C4-2B (cell line): ENCODE data around the gene AHNAK.

Experiments
- H3K27ac ChIP-seq: fragments of 450-650 bp; 2 replicates; pipeline ENCODE4 v1.5.1; 2017
- ZFX ChIP-seq: fragments of 450-650 bp; IDR thresholded peaks from 2 replicates; pipeline ENCODE4 v1.6.1; 2017
- TF ChIP-seq, protein P1 (sequence below): fragments of 450-650 bp; conservative IDR thresholded peaks from 2 replicates; pipeline ENCODE4 v1.5.1; 2017; ENCODE audit warnings: mild to moderate bottlenecking

Gene AHNAK

DNA sequence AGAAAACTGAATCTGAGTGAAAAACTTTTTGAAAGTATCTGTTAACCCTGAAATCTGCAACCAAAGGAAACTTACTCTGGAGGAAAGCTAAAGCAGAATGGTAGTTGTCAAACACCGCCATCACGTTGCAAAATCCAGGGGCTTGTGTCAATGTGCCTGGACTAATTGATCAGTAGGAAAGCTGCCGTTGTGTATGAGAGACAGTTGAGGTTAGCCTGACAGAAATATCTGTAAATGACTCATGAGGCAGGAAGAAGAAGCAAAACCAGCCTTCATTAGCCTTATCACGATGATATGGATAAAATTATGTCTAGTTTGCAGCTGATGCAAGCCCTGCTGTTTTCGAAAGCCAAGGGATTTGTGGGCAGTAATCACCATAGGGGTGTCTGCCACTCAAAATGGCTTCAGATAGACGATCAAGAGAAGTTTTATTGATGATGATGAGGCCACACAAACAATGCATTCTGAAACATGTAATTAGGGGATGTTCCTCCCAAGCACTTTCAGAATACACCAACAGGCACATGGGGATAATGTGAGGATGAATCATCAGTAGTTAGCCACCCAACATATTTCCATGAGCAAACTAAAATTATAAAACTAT lies 118.9 kb downstream of the AHNAK start:
- TF ChIP-seq, protein P1, sequence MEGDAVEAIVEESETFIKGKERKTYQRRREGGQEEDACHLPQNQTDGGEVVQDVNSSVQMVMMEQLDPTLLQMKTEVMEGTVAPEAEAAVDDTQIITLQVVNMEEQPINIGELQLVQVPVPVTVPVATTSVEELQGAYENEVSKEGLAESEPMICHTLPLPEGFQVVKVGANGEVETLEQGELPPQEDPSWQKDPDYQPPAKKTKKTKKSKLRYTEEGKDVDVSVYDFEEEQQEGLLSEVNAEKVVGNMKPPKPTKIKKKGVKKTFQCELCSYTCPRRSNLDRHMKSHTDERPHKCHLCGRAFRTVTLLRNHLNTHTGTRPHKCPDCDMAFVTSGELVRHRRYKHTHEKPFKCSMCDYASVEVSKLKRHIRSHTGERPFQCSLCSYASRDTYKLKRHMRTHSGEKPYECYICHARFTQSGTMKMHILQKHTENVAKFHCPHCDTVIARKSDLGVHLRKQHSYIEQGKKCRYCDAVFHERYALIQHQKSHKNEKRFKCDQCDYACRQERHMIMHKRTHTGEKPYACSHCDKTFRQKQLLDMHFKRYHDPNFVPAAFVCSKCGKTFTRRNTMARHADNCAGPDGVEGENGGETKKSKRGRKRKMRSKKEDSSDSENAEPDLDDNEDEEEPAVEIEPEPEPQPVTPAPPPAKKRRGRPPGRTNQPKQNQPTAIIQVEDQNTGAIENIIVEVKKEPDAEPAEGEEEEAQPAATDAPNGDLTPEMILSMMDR = no peak
- no peak for TF ChIP-seq ZFX
- no peak overlapping the region for H3K27ac ChIP-seq

DNA sequence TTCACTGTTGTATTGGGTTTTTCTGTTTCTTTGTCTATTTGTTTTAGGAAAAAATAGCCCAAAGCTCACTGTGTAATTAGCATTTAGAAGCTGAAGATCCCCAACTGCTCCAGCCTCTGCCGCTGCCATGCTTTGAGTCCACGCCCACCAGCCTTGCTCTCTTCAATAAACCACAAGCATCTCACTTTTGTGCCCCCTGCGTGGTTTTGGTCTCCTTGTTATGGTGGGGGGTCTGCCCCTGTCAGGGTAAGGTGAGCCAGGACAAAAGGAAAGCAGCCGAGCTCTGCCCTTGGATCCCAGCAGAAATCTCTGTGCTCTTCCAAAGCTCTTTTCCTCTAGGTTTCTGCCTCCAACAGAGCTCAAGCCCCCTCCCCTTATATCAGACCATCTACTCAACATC lies 123.6 kb downstream of the AHNAK start:
- H3K27ac ChIP-seq = no peak overlapping the region
- TF ChIP-seq, protein P1 = no peak
- TF ChIP-seq ZFX = no peak

DNA sequence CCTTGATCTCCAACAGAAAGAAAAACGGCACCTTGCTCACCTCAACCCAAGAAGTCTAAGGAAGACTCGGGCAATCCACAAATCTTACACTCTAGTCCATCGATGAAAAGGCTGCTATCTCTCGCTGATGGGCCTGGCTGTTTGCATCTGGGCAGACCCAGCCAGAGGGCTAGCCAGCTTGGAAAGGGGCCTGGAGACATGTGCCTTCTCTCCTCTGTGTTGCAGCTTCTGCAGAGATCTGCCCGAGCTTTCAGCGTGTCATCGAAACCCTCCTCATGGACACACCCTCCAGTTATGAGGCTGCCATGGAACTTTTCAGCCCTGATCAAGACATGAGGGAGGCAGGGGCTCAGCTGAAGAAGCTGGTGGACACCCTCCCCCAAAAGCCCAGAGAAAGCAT lies 124.6 kb downstream of the AHNAK start:
- no peak for TF ChIP-seq ZFX
- TF ChIP-seq, protein P1 = no peak
- H3K27ac ChIP-seq = no peak overlapping the region

DNA sequence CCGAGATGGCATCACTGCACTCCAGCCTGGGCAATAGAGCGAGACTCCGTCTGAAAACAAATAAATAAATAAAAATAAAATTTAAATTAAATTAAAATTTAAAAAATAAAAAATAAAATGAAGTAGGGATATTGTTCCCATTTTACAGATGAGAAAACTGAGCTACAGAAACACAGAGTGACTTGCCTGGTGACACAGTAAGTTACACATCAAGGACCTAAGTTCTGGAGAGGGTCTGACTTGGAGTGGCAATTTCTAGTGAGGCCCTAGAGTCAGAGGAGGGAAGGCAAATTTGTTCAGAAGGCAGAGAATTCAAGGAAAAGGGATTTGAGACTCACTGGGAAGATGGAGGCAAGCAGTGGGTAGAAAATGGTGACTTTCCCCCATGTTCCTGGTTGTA lies 125.7 kb downstream of the AHNAK start:
- H3K27ac ChIP-seq = no peak overlapping the region
- TF ChIP-seq, protein P1 = no peak
- no peak for TF ChIP-seq ZFX

DNA sequence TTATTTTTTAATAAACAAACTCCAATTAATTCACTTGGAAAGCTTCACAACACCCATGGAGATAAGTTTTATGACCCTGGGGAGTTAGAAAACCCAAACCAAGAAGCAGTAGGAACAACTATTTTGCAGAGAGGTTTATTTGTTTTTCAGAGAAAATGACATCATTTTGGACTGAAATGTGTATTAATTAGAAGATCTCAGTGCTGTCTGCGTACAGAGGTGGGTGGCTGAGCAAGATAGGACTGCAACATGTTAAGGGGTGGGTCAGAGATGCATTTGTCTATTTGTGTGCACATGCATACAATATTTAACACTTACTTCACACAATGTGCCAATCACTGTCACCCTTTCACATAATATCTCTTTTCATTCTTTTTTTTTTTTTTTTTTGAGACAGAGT lies 126.7 kb downstream of the AHNAK start:
- TF ChIP-seq, protein P1 = no peak
- no peak for TF ChIP-seq ZFX
- H3K27ac ChIP-seq = no peak overlapping the region

DNA sequence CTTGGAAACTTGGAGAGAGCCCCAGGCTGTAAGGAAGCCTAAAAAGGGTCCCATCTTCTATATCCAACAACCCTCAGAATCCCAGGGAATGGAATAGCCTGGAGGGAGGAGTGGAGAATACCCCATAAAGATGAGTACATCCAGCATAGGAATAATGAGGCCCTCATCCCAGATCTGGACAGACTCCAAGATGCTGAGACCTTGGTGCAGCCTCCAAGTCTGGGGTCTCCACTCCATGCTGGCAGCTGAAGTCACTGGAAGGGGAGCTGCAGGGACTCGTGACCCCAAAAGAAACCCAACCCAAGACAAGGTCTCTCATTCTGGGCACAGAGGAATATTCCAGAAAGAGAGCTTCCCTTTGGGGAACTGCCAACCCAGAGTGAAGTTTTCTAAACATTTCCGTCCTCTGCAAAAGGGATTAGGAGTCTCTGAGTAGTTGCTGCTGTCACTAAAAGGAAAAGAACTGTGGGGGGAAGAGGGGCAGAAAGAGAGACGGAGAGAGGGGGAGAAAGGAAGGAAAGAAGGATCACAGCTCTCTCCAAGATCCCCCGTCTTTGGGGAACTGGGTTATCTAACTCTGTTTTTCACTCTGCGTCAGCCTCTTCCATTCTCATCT lies 127.2 kb downstream of the AHNAK start:
- no peak overlapping the region for H3K27ac ChIP-seq
- TF ChIP-seq ZFX = no peak
- TF ChIP-seq, protein P1 = no peak

DNA sequence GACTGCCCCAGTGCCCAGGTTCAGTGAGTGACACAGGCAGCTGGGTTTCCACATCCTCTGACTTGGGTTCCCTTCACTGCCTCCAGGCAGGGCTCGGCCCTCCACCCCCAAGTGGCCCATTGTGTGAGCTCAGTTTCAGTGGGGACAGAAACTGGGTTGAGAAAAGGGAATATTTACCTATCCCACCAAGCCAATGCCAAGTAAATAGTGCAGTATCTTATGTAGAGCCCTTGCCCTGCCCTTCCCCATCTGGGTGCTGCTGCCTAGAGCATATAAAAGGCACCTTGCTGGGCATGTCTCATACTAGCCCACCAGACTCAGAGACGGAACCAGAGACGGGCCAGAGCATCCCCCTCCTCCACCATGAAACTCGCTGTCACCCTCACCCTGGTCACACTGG lies 127.9 kb downstream of the AHNAK start, which contains the start of gene SCGB1A1:
Gene SCGB1A1, plus strand, starts transcription at position 301 of the 400 bp plus-strand sequence. Its CDS starts 63 bp downstream, at position 364.
- H3K27ac ChIP-seq = no peak within 1 kb of the TSS
- TF ChIP-seq, protein P1 = no peak
- TF ChIP-seq ZFX = no peak
